HG02642 (cell line): Measurements from ENCODE around the gene ADGRL3.
"Not testable (repeated sequence)": the region's sequence is repeated elsewhere in the genome, so short reads cannot be mapped to it uniquely, and the experiment has no call there.

Experiments
- ATAC-seq: cut with Tn5 transposase; IDR thresholded peaks from one replicate; pipeline ENCODE4 v1.9.1; 2021; ENCODE audit warnings: mild to moderate bottlenecking; ENCODE audit not compliant: unreplicated experiment, poor library complexity

ADGRL3 gene

GRCh38 chr4:61462451-61463326 lies 262.6 kb downstream of the ADGRL3 start:
- no peak for ATAC-seq

DNA sequence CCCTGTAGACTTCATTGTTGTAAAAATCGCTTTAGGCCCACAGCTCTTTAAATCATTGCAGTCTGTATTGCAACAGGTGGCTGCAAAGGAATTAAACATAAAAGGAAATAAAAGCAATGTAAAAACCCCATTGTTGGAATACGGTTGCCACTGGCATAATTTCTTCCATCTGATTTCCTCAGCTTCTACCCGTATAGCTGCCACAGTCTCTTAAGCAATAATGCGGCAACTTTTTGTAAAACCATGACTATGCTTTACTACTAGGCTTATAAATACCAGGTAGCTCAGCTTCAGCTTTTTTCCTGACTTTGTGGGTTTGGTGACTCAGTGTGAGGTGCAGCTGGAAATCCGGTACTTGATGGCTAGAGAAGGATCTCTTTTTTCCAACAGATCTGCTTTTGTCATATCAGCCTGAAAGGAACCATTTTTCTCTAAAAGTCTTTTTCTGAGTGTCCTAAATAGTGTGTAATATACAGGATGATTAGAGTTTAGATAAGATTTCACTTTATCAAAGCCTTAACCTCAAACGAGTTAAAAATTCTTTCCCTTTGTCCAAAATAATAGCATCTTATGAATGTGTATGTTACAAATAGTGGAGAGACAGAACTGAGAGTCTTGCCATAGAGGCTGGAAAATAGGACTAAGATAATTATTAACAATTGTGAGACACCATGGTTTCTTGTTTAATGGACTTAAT lies 268.0 kb downstream of the ADGRL3 start:
- ATAC-seq = no peak

- no peak for ATAC-seq
Measured at GRCh38 chr4:61473306-61473705, 273.2 kb downstream of the ADGRL3 start.

- no peak for ATAC-seq
Measured at GRCh38 chr4:61478340-61478739, 278.2 kb downstream of the ADGRL3 start.

DNA sequence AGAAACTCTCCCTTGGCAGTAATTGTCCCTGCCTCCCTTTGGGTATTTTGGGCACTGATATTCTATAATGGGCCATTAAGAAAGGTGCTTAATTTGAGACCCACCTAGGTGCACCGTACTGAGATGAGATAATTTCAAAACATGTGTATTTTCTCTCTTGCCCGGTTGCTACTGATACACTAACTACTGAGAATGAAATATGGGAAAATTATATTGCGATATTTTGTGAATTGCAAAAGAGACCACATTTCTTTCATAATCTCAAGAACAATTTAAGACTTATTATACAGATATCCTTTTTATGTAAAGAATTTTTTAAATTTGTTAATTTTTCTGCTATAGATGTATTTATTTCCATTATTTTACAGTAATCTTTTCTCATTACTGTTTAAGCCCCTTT lies 284.9 kb downstream of the ADGRL3 start:
- ATAC-seq = no peak

DNA sequence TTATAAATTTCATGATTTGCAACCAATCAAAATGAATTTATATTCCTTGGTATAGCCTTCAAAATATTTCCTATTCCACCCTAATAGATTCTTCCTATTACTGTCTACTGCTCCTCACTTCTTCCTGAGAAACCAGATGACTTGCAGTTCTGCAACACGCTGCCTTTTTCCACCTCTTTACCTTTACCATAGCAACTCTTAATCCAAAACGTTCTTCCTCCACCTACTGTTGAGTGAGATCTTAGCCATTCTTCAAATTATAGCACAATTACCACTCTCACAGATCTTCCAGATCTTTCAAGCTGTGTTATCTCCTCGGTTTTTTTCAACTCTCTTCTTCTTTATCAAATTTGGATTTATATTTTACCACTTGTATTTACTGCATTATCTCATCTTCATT lies 289.8 kb downstream of the ADGRL3 start:
- ATAC-seq = no peak

DNA sequence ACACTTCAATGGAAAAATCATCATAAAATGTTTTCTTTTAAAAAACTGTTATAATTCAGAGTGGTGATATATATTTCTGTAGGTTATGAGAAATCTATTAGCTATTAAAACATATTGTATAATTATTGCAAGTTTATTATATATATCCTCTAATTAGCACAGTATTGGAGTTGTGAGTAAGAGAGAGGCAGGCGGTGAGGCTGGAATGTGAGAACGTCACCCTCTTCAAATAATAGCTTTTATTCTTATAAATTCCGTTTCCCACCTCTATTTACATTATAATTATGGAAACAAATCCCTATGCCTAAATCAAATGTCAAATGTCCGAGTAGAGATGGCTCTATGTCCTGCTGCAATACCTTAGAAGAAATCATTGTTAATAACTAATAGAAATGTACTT lies 292.9 kb downstream of the ADGRL3 start:
- ATAC-seq = no peak

DNA sequence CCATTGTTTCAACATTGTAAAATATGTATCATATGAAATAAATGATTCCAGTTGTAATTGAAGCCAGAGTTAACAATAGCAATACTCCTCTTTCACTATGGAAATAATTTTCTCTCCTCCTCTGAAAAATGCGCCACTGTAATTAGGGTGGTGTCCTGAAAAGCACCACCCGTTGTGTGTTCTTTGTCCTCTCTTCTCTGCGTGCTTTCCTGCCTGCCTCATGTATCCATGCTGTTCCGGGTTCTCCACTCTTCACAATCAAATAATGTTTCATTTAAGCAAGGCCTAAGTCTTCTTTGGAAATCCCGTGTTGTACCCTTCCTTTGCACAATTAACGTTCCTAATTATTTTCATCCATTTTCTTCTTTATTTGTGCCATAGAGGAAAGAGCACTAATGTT lies 293.3 kb downstream of the ADGRL3 start:
- no peak for ATAC-seq

GRCh38 chr4:61500883-61501282 lies 300.8 kb downstream of the ADGRL3 start:
- no peak for ATAC-seq

DNA sequence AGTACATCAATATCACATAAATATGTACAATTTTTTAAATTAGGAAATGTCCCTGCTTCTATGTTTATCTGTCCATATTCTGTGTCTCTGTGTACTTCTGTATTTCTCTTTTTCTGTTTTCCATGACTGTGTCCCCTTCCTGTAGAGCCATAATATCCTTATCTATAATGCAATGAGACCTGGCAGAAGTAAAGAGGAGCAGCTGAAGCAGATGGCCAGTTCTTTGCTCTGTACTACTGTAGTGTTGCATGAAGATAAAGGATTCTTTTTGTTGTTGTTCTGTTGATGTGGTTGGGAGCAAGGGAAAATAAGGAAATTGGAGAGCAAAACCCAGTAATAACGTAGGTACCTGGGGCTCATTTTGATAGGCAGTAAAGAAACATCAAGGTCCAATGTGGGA lies 301.7 kb downstream of the ADGRL3 start:
- no peak for ATAC-seq

GRCh38 chr4:61505773-61506685 lies 305.9 kb downstream of the ADGRL3 start:
- ATAC-seq = no peak

DNA sequence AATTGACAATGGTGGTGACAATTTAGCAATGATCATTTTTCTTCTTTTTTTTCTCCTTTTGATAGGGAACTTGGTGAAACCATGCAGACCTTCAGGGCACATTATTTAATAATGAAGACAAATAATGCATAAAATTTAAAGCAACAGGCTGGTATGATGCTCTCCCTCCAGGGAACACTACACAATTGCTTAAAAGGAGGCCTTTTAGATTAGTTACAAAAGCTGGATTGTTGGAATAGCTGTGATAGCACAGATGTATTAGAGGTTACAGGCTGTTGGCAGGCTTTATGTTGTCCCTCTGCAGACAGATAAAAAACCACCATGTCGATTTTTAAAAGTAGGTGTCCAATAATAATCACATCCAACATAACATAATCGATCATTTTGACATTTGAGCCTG lies 307.0 kb downstream of the ADGRL3 start:
- no peak for ATAC-seq

GRCh38 chr4:61509721-61510241 lies 309.7 kb downstream of the ADGRL3 start:
- ATAC-seq = not testable (repeated sequence)

GRCh38 chr4:61511716-61512488 lies 311.8 kb downstream of the ADGRL3 start:
- ATAC-seq = no peak

DNA sequence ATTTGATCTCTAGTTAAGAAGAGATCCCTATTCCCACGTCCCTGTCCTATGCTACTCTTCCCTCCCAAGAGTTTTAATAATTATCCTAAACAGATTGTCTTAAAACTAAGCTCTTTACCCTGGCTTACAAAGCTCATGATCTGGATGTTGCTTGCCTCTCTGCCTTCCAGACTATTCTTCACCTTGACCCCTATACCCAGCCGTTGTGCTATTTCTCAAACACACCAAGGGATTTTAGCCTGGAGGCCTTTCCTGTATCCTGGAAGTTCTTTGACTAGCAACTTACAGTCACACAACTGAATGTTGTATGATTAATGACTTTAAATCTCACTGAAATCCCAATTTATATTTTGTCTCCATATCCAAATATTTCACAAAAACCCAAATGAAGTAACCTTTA lies 314.9 kb downstream of the ADGRL3 start:
- no peak for ATAC-seq

DNA sequence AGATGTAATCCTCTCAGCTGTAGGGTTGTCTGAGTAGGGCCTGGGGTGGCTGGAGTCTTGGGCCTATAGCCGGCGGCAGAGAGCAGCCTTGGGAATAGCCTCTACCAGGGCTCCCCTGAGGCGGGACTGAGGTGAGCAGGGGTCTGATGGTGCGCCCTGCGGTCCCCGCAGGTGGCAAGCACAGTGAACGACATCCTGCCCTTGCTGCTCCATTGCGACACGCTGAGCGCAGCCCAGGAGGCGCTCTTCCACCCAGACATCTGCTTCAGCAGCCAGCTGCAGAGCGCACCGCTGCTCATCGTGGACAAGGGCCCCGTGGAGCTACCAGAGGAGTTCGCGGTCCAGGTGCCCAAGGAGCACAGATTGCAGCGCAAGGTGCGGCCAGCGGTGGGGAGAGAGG lies 317.0 kb downstream of the ADGRL3 start:
- ATAC-seq = no peak

DNA sequence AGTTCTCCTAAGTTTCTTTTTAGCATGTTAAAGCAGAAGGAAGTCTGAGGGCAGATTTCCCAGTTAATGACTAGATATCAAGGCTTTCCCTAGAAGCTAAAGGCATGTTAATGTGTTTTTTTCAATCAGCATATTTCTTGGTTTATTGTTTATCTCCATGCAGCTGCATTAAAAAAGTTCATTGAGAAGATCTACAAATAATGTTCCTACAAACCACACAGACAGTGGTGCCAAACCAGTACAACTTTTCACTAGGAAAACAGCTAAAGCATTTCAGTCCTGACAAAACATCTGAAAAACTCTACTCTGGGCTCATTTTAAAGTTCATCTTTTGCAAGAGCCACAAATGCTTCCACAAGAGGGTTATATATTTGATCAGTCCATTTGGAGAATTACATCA lies 320.0 kb downstream of the ADGRL3 start:
- no peak for ATAC-seq

GRCh38 chr4:61520681-61521160 lies 320.6 kb downstream of the ADGRL3 start:
- ATAC-seq = no peak

- no peak for ATAC-seq
Measured at GRCh38 chr4:61521451-61521850, 321.3 kb downstream of the ADGRL3 start.

GRCh38 chr4:61522312-61522711 lies 322.2 kb downstream of the ADGRL3 start:
- no peak for ATAC-seq
